GM12865 (cell line): ENCODE measurements around the gene P2RY8.

ENCODE experiments used
- DNase-seq: peaks from one replicate; pipeline ENCODE4 v3.0.0; 2010; ENCODE audit warnings: low read depth
- H3K4me3 ChIP-seq: 2 replicates; pipeline ENCODE4 v1.5.1; 2011; ENCODE audit warnings: mild to moderate bottlenecking, low read depth, low read length, control low read depth
- TF ChIP-seq, protein P1 (sequence below): IDR thresholded peaks from 2 replicates; pipeline ENCODE4 v1.5.1; 2011; ENCODE audit warnings: low read length, control low read depth, low read depth, inconsistent platforms; ENCODE audit not compliant: insufficient read depth; ENCODE audit errors: missing control alignments

P2RY8 gene

DNA sequence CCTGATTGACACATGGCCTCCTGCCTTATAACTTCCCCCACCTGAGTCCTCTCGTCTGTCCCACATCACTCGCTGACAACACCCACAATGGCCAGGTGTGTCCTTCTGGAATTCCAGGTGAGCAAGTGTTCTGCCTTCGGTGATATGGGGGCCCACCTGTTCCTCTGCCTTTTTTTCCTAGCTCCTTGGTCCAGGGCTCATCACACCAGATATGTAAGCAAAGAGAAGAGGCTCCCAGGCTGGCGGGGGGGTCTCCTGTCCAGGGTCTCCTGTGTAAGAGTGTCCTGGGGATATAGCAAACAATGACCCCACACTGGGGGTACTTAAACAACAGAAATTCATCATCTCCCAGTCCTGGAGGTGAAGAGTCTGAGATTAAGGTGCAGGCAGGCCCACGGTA lies 25.2 kb downstream of the P2RY8 start:
- TF ChIP-seq, protein P1, sequence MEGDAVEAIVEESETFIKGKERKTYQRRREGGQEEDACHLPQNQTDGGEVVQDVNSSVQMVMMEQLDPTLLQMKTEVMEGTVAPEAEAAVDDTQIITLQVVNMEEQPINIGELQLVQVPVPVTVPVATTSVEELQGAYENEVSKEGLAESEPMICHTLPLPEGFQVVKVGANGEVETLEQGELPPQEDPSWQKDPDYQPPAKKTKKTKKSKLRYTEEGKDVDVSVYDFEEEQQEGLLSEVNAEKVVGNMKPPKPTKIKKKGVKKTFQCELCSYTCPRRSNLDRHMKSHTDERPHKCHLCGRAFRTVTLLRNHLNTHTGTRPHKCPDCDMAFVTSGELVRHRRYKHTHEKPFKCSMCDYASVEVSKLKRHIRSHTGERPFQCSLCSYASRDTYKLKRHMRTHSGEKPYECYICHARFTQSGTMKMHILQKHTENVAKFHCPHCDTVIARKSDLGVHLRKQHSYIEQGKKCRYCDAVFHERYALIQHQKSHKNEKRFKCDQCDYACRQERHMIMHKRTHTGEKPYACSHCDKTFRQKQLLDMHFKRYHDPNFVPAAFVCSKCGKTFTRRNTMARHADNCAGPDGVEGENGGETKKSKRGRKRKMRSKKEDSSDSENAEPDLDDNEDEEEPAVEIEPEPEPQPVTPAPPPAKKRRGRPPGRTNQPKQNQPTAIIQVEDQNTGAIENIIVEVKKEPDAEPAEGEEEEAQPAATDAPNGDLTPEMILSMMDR, result no peak
- H3K4me3 ChIP-seq, result no peak overlapping the region
- DNase-seq, result no peak

DNA sequence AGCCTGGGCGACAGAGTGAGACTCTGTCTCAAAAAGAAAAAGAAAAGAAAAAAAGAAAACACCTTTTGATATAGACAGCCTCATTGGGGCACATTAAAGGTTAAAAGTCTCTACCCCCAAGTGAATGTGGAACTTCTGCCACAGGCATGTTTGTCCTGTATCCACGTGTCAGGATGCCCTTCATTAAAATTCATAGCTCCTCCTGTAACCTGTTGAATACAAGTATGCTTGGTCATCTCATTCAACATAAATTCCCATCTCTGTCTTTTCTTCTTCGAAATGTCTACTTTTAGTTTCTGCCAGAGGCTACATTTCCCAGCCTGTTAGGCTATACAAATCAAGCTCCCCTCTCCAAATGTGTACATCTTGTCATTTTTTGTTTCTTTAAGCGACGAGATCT lies 25.8 kb downstream of the P2RY8 start:
- H3K4me3 ChIP-seq, result no peak overlapping the region
- DNase-seq, result no peak
- TF ChIP-seq, protein P1, result no peak

DNA sequence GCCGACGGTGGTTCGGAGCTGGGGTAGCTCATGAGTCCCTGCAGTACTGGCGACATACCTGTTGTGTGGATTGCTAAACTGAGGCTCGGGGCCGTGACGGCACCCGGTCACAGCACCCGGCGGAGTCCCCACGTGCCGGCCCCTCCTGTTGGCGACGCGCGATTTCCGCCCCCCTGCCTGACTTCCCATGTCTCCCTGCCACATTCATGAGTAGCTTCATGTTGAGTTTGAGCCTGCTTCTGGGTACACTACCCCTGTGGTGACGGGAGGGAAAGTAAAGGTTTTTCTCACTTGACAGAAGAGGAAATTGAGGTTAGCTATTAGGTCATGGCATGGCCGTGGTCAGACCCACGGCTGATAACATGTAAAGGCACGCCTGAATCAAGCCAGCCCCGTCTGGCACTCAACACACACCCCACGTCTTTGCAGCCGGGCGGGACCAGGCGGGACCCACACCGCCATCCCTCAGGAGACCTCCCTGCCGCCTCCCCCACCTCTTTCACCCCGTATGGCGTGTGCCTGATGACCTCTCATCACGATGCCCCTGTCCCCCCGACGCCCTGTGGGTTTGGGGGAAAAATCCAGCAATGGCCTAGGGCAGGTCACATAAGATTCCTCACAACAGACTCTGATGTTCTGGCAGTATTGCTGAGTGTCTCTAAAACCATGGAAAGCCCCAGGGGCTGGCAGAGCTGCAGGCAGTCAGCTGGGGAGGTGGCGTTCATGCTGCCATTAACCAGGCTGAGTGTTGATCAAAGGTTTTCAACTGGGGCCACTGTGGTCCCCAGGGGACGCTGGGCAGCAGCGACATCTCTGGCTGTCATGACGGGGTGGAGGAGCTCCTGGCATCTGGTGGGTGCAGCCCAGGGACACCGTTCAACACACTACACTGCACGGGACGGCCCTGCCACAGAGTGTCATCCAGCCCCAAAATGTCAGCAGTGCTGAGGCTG lies 29.2 kb downstream of the P2RY8 start:
- peak overlapping the region; percentile 22 for H3K4me3 ChIP-seq
- DNase-seq, result peak; percentile 87
- TF ChIP-seq, protein P1, result no peak

DNA sequence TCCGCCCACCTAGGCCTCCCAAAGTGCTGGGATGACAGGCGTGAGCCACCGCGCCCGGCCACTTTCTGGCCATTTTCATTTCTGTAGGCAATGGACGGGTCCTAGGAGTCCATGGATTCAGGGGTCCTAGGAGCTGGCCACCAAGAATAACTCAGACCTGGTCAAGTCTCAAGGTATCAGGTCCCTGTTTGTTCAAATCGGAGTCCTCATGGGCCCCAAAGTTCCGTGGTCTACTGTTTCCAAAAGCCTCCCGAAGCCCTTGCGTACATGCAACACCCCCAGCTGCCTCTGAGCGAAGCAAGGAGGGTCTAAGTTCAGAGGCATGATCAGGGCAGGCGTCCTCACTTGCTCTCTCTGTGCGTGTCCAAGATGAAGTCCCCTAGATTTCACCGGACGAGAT lies 30.1 kb downstream of the P2RY8 start:
- no peak overlapping the region for H3K4me3 ChIP-seq
- TF ChIP-seq, protein P1, result no peak
- DNase-seq, result no peak

DNA sequence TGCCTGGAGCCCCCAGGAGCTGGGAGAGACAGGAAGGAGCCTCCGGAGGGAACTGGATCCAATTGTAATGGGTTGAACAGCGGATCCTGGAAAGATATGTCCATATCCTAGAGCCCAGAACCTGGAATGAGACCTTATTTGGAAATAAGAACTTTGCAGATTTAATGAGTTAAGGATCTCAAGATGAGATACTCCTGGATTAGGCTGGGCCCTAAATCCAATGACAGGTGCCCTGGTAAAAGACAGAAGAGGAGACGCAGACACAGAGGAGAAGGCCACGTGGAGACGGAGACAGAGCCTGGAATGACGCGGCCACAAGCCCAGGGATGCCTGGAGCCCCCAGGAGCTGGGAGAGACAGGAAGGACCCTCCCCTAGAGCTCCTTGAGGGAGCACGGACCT lies 34.1 kb downstream of the P2RY8 start:
- H3K4me3 ChIP-seq, result no peak overlapping the region
- DNase-seq, result no peak

DNA sequence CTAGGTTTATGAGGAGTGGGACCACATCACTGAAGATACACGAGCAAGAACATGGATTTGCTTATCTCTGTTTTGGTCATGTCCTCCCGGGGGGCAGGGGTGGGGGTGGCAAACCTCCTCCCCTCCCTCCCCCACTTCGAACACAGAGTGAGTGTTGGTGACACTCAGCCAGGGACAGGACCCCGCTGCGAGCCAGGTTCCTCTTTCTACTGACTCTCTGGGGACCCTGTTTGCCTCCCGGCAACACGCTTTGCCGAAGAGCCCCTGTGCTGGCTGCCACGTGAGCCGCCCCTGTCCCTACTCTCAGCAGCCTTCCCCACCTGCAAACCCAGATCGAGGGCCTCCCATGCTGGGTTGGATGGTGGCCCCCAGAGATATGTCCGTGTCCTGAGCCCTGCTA lies 34.7 kb downstream of the P2RY8 start:
- DNase-seq, result peak; percentile 74
- TF ChIP-seq, protein P1, result no peak

More for the DNA sequence above, 34.1 kb downstream of the P2RY8 start:
- TF ChIP-seq, protein P1, result no peak

More for the DNA sequence above, 34.7 kb downstream of the P2RY8 start:
- no peak overlapping the region for H3K4me3 ChIP-seq
